AG10803 (cell line): ENCODE data around the gene ACTN2.

Experiments
- DNase-seq: peaks from one replicate; pipeline ENCODE4 v3.0.0; 2010; ENCODE audit warnings: low read depth
- H3K4me3 ChIP-seq: 2 replicates; pipeline ENCODE4 v1.5.1; 2011; ENCODE audit warnings: mild to moderate bottlenecking, low read length, control low read depth
- CTCF ChIP-seq: conservative IDR thresholded peaks from 2 replicates; pipeline ENCODE4 v1.5.1; 2011; ENCODE audit warnings: mild to moderate bottlenecking, low read length, control low read depth, inconsistent platforms

The ACTN2 gene

GRCh38 chr1:236747311-236747985, 61.1 kb downstream of the ACTN2 start:
- no peak for TF ChIP-seq CTCF
- DNase-seq = no peak
- H3K4me3 ChIP-seq = no peak overlapping the region

DNA sequence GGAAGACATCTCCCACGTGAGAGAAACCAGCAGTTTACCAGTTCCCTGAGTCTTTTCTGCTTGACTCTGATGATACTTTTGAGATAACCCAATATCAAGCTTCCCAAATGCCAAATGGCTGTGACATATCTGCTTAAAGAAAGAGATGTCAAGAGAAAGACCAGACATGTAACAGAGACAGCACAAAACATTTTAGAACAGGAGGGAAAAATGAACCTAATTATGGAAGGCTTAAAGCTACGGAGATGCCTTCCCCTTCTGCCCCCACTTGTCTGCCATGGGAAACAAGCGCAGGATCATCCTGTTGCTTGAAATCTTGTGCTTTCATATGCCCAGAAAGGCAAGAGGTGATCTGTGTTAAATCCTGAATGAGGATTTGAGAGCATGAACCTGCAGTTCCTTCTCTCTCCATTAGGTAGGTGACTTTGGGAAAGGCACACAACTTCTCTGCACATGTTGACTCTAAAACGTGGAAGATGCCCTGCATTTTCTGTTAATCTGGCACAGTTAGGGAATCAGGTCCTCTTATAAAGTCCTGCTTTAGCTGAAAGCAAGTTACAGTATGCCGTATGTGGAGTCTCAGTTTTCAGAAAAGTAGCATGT, 62.1 kb downstream of the ACTN2 start:
- peak; percentile 12; the same call in 1 of the 2 replicates for TF ChIP-seq CTCF
- no peak overlapping the region for H3K4me3 ChIP-seq
- DNase-seq = no peak

DNA sequence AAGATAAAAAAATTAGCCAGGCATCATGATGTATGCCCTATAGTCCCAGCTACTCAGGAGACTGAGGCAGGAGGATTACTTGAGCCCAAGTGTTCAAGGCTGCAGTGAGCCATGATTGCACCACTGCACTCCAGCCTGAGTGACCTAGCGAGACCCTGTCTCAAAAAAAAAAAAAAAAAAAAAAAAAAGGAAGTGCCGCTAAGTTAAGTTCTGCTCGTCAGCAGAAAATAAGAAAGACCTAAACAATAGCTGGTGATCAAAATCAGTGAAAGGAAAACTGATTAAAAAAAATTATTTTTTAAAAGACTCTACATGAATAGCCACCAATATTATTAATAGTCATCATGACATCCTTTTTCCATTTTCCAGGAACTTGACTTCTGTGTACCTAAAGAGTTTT, 64.6 kb downstream of the ACTN2 start:
- H3K4me3 ChIP-seq = no peak overlapping the region
- TF ChIP-seq CTCF = no peak
- no peak for DNase-seq

DNA sequence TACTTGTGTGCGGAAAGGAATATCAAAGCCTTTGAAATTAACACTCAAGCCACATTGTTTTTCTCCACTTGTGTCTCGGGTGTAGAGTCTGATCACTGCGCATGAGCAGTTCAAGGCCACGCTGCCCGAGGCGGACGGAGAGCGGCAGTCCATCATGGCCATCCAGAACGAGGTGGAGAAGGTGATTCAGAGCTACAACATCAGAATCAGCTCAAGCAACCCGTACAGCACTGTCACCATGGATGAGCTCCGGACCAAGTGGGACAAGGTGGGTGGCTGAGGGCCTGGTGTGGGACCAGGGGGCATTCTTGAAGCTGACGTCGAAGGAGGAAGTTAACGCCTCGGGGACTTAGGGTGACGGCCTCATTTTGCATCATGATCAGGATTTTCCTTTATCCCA, 65.1 kb downstream of the ACTN2 start:
- no peak for DNase-seq
- no peak overlapping the region for H3K4me3 ChIP-seq
- no peak for TF ChIP-seq CTCF

GRCh38 chr1:236751935-236752334, 65.6 kb downstream of the ACTN2 start:
- no peak for DNase-seq
- TF ChIP-seq CTCF = no peak
- no peak overlapping the region for H3K4me3 ChIP-seq

DNA sequence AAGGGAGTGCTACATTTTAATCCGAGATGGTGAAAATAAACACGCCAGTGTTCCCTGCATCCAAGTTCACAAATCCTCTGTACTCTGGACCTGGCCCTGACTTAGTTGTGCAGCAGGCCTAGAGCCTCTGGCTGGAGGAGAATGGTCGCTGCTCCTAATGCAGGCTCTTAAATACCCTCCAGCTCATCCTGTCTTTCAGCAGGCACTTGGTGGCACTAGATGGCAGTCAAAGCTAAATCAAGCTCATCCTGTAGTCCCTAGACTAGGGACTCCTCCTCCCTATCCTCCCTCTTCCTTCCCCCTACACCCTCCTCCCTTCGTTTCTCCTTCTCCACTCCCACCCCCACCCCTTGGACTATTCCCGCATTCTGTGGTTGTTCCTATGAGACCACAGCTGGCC, 67.2 kb downstream of the ACTN2 start:
- peak; percentile 12 for DNase-seq
- H3K4me3 ChIP-seq = no peak overlapping the region
- TF ChIP-seq CTCF = peak; percentile 27; the same call in 1 of the 2 replicates

DNA sequence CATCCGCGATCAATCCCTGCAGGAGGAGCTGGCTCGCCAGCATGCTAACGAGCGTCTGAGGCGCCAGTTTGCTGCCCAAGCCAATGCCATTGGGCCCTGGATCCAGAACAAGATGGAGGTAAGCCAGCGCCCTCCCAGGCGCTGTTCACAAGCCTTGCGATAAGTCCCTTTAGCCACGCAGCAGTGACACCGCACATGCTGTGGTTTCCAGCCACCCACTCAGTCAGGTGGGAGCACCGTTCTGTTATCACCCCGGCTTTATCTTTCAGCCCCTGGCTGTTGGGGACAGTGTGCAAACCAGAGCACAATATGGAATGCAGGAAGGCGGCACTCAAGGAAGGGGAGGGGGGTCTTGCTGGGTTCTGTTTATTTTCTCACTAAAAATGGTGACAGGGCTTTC, 67.7 kb downstream of the ACTN2 start:
- H3K4me3 ChIP-seq = no peak overlapping the region
- TF ChIP-seq CTCF = no peak
- no peak for DNase-seq
